Peyer's patch (tissue), 4 donors: Measurements from ENCODE around the gene MMD2. TPM values are rescaled to one million over a fixed set of nuclear protein-coding genes. Genes with fewer than 3 reads are reported as not detected.

Experiments
- DNase-seq, 3 donors: peaks; one replicate each; pipeline ENCODE4 v3.0.0-alpha.2; 2017 to 2019
- H3K27ac ChIP-seq, 4 donors: fragments of 200-600 bp; sonication (generic); one replicate each; pipeline ENCODE4 v1.5.1; 2016 to 2019
- H3K27me3 ChIP-seq, 2 donors: fragments of 200-600 bp; sonication (generic); one replicate each; pipeline ENCODE4 v1.5.1; 2019
- H3K36me3 ChIP-seq, 3 donors: fragments of 200-600 bp; sonication (generic); one replicate each; pipeline ENCODE4 v1.5.1; 2016 to 2019
- H3K4me1 ChIP-seq, 4 donors: fragments of 200-600 bp; sonication (generic); one replicate each; pipeline ENCODE4 v1.5.1; 2016 to 2019
- H3K4me3 ChIP-seq, 4 donors: fragments of 200-600 bp; sonication (generic); 1 replicate in 3 of 4; 2 replicates in 1 of 4; pipeline ENCODE4 v1.5.1; 2016 to 2019; ENCODE audit warnings: mild to moderate bottlenecking in 1 of 4
- H3K9me3 ChIP-seq, 4 donors: fragments of 200-600 bp; sonication (generic); one replicate each; pipeline ENCODE4 v1.5.1; 2016 to 2019; ENCODE audit warnings: mild to moderate bottlenecking in 1 of 4
- POLR2A ChIP-seq, 2 donors: fragments of 450-650 bp; IDR thresholded peaks; one replicate each; pipeline ENCODE4 v1.5.1; 2017; ENCODE audit warnings: antibody characterized with exemption in 2 of 2, mild to moderate bottlenecking in 2 of 2, moderate library complexity in 2 of 2
- total RNA-seq, 4 donors: library from RNA; depleted of rRNA; stranded (reverse); fragments of >200 nt; gene quantifications; one replicate each; pipeline ENCODE4 v1.1.0, GENCODE V29; 2016
- TF ChIP-seq, protein P1 (sequence below), 6 experiments: fragments of 450-650 bp in 4 of 6; fragments of 200-600 bp in 2 of 6; sonication (generic) in 1 of 6; IDR thresholded peaks; one replicate each; pipeline ENCODE4 v1.5.1; 2017 to 2019; ENCODE audit warnings: antibody characterized with exemption in 6 of 6, mild to moderate bottlenecking in 3 of 6, moderate library complexity in 1 of 6

MMD2 gene
- total RNA-seq, 4 donors from 2014 or later, result not detected

GRCh38 chr7:4939971-4940728 is 18.8 kb downstream of the MMD2 start:
- TF ChIP-seq, protein P1, sequence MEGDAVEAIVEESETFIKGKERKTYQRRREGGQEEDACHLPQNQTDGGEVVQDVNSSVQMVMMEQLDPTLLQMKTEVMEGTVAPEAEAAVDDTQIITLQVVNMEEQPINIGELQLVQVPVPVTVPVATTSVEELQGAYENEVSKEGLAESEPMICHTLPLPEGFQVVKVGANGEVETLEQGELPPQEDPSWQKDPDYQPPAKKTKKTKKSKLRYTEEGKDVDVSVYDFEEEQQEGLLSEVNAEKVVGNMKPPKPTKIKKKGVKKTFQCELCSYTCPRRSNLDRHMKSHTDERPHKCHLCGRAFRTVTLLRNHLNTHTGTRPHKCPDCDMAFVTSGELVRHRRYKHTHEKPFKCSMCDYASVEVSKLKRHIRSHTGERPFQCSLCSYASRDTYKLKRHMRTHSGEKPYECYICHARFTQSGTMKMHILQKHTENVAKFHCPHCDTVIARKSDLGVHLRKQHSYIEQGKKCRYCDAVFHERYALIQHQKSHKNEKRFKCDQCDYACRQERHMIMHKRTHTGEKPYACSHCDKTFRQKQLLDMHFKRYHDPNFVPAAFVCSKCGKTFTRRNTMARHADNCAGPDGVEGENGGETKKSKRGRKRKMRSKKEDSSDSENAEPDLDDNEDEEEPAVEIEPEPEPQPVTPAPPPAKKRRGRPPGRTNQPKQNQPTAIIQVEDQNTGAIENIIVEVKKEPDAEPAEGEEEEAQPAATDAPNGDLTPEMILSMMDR (IDR thresholded peaks at IDR 0.05), result no peak
- no peak for TF ChIP-seq POLR2A (IDR thresholded peaks at IDR 0.05)
- Histone ChIP-seq H3K4me3 (no peak overlapping the region), H3K9me3 (no peaks in the 10 kb centered on the region), H3K27me3 (no peaks in the 10 kb centered on the region), H3K4me1 (no peaks in the 10 kb centered on the region), H3K27ac (no peak overlapping the region), H3K36me3 (no peaks in the 10 kb centered on the region)
- DNase-seq, result no peak

DNA sequence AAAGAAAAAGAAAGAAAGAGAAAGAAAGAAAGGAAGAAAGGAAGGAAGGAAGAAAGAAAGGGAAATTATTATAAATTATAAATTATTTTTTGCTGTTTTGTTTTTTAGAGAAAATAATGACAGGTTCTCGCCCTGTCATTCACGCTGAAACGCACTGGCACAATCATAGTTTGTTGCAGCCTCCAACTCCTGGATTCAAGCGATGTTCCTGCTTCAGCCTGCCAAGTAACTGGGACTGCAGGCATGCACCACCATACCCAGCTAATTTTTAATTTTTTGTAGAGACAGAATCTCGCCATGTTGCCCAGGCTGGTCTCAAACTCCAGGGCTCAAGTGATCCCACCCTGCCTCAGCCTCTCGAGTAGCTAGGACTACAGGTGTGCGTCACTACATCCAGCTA is 21.6 kb downstream of the MMD2 start:
- Histone ChIP-seq H3K4me3 (no peak overlapping the region), H3K36me3 (no peaks in the 10 kb centered on the region), H3K27me3 (no peaks in the 10 kb centered on the region), H3K9me3 (no peaks in the 10 kb centered on the region), H3K4me1 (no peaks in the 10 kb centered on the region), H3K27ac (no peak overlapping the region)
- DNase-seq, result no peak
- no peak for TF ChIP-seq POLR2A (IDR thresholded peaks at IDR 0.05)

DNA sequence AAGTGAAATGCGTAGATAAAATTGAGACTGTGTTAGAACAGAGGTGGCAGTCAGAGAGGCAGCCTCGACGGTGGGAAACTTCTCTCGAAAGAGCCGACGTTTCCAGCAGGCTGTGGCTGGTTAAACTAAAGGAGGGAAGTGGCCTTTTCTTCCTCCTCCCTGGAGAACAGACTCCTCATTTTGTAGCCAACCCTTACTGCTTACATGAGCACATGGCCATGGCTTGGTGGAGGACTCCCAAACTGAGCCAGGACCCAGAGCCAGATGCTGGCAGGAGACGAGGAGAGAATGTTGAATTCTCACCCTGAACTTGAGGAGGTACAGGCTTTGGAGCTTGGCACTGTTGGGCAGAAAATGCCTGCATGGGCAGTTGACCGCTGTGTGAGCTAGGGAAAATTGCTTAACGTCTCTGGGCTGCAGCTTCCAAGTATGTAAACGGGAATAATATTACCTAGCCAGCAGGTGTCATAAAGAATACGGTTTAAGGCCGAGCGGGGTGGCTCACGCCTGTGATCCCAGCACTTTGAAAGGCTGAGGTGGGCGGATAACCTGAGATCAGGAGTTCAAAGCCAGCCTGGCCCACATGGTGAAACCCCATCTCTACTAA is 24.5 kb downstream of the MMD2 start:
- Histone ChIP-seq H3K27me3 (no peaks in the 10 kb centered on the region), H3K4me3 (no peak overlapping the region), H3K9me3 (no peaks in the 10 kb centered on the region), H3K27ac (no peak overlapping the region), H3K4me1 (no peaks in the 10 kb centered on the region), H3K36me3 (no peaks in the 10 kb centered on the region)
- no peak for DNase-seq
- TF ChIP-seq POLR2A (IDR thresholded peaks at IDR 0.05), result no peak
- TF ChIP-seq, protein P1 (IDR thresholded peaks at IDR 0.05), result no peak

GRCh38 chr7:4931943-4932342 is 27.0 kb downstream of the MMD2 start:
- H3K4me1 ChIP-seq, result no peaks in the 10 kb centered on the region
- no peaks in the 10 kb centered on the region for H3K27me3 ChIP-seq
- no peak for TF ChIP-seq POLR2A (IDR thresholded peaks at IDR 0.05)
- TF ChIP-seq, protein P1 (IDR thresholded peaks at IDR 0.05), result no peak
- H3K9me3 ChIP-seq, result no peaks in the 10 kb centered on the region
- H3K36me3 ChIP-seq, result no peaks in the 10 kb centered on the region
- H3K27ac ChIP-seq, result no peak overlapping the region
- no peak overlapping the region for H3K4me3 ChIP-seq
- DNase-seq, result no peak

- H3K27ac ChIP-seq, result no peak overlapping the region
- no peaks in the 10 kb centered on the region for H3K27me3 ChIP-seq
- TF ChIP-seq, protein P1 (IDR thresholded peaks at IDR 0.05), result no peak
- no peak for TF ChIP-seq POLR2A (IDR thresholded peaks at IDR 0.05)
- H3K4me3 ChIP-seq, result no peak overlapping the region
- no peaks in the 10 kb centered on the region for H3K9me3 ChIP-seq
- no peaks in the 10 kb centered on the region for H3K4me1 ChIP-seq
- no peaks in the 10 kb centered on the region for H3K36me3 ChIP-seq
- DNase-seq, result no peak
These were observed 30.0 kb downstream of the MMD2 start for GRCh38 chr7:4929005-4929404.

DNA sequence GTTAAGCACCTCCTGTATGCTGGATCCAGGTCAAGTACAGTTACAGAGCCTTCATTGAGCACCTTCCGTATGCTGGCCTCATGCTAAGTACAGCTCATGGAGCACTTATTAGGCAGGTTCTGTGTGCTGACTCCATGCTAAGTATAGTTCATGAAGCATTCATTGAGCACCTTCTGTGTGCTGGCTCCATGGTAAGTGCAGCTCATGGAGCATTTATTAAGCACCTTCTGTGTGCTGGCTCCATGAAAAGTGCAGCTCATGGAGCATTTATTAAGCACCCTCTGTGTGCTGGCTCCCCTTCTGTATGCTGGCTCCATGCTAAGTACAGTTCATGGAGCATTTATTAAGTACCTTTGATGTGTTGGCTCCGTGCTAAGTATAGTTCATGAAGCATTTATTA is 30.5 kb downstream of the MMD2 start:
- no peak for DNase-seq
- no peak for TF ChIP-seq POLR2A (IDR thresholded peaks at IDR 0.05)
- TF ChIP-seq, protein P1 (IDR thresholded peaks at IDR 0.05), result no peak
- Histone ChIP-seq H3K9me3 (no peaks in the 10 kb centered on the region), H3K27me3 (no peaks in the 10 kb centered on the region), H3K4me1 (no peaks in the 10 kb centered on the region), H3K36me3 (no peaks in the 10 kb centered on the region), H3K4me3 (no peak overlapping the region), H3K27ac (no peak overlapping the region)
